Uterus (tissue), 2 donors: ENCODE data around the gene KLK4.

Experiments
- CTCF ChIP-seq, 4 experiments: fragments of 200-600 bp in 2 of 4; fragments of 450-650 bp in 2 of 4; sonication (generic) in 2 of 4; IDR thresholded peaks; one replicate each; pipeline ENCODE4 v1.5.1; 2016 to 2019; ENCODE audit warnings: antibody characterized with exemption in 4 of 4, mild to moderate bottlenecking in 2 of 4, moderate library complexity in 1 of 4
- POLR2A ChIP-seq, 2 donors: fragments of 450-650 bp; IDR thresholded peaks; one replicate each; pipeline ENCODE4 v1.6.1; 2016; ENCODE audit warnings: antibody characterized with exemption in 2 of 2, mild to moderate bottlenecking in 1 of 2, moderate library complexity in 1 of 2

- no peak for TF ChIP-seq CTCF (IDR thresholded peaks at IDR 0.05)
- no peak for TF ChIP-seq POLR2A (IDR thresholded peaks at IDR 0.05)
Observed at GRCh38 chr19:50870417-50871089, 40.6 kb downstream of the KLK4 start.
